ENCODE measurements around the gene SARDH. TPM values are rescaled to one million over a fixed set of nuclear protein-coding genes. Genes with fewer than 3 reads are reported as not detected.

Gene SARDH
- total RNA-seq, 2 donors from 2014 or later = 2.7 to 2.8 TPM

GRCh38 chr9:133701981-133702797 is 36.0 kb downstream of the SARDH start:
- Mint-ChIP-seq H3K9me3 (no peaks in the 10 kb centered on the region), H3K4me3 (peak overlapping the region; percentile 76), H3K4me1 (peaks cover 15% of the 10 kb centered on the region), H3K27me3 (no peaks in the 10 kb centered on the region), H3K36me3 (ENCODE audit: low read depth) (no peaks in the 10 kb centered on the region), H3K27ac (peak overlapping the region; percentile 82)
- peak; percentile 91 for ATAC-seq (replicated peaks)

- H3K36me3 Mint-ChIP-seq (ENCODE audit: low read depth) = no peaks in the 10 kb centered on the region
- H3K27ac Mint-ChIP-seq = peak overlapping the region; percentile 82
- H3K4me1 Mint-ChIP-seq = peaks cover 15% of the 10 kb centered on the region
- no peaks in the 10 kb centered on the region for H3K9me3 Mint-ChIP-seq
- peak overlapping the region; percentile 76 for H3K4me3 Mint-ChIP-seq
- H3K27me3 Mint-ChIP-seq = no peaks in the 10 kb centered on the region
- ATAC-seq (replicated peaks) = peak; percentile 59
These were observed 36.7 kb downstream of the SARDH start for GRCh38 chr9:133701321-133701980.

- ATAC-seq (replicated peaks) = peak; percentile 22
- H3K4me1 Mint-ChIP-seq = peaks cover 15% of the 10 kb centered on the region
These were observed 37.3 kb downstream of the SARDH start for GRCh38 chr9:133700819-133701320.

GRCh38 chr9:133699546-133699945 is 38.6 kb downstream of the SARDH start:
- Mint-ChIP-seq H3K4me1 (peaks cover 15% of the 10 kb centered on the region), H3K27me3 (no peaks in the 10 kb centered on the region), H3K36me3 (ENCODE audit: low read depth) (no peaks in the 10 kb centered on the region), H3K9me3 (no peaks in the 10 kb centered on the region), H3K4me3 (peak overlapping the region; percentile 11), H3K27ac (no peak overlapping the region)
- no peak for ATAC-seq (replicated peaks)

More at GRCh38 chr9:133700819-133701320, 37.3 kb downstream of the SARDH start:
- Mint-ChIP-seq H3K27ac (peak overlapping the region; percentile 82), H3K27me3 (no peaks in the 10 kb centered on the region), H3K9me3 (no peaks in the 10 kb centered on the region), H3K4me3 (peak overlapping the region; percentile 76), H3K36me3 (ENCODE audit: low read depth) (no peaks in the 10 kb centered on the region)

GRCh38 chr9:133696071-133696472 is 42.1 kb downstream of the SARDH start:
- Mint-ChIP-seq H3K4me1 (peaks cover 15% of the 10 kb centered on the region), H3K27me3 (no peaks in the 10 kb centered on the region), H3K4me3 (no peak overlapping the region), H3K36me3 (ENCODE audit: low read depth) (no peaks in the 10 kb centered on the region), H3K9me3 (no peaks in the 10 kb centered on the region), H3K27ac (no peak overlapping the region)
- no peak for ATAC-seq (replicated peaks)

- no peaks in the 10 kb centered on the region for H3K27me3 Mint-ChIP-seq
- no peak for ATAC-seq (replicated peaks)
- peaks cover 8% of the 10 kb centered on the region for H3K4me1 Mint-ChIP-seq
- no peaks in the 10 kb centered on the region for H3K9me3 Mint-ChIP-seq
- H3K4me3 Mint-ChIP-seq = no peak overlapping the region
- H3K27ac Mint-ChIP-seq = peak overlapping the region; percentile 33
- no peaks in the 10 kb centered on the region for H3K36me3 Mint-ChIP-seq (ENCODE audit: low read depth)
These were observed 43.5 kb downstream of the SARDH start for GRCh38 chr9:133694686-133695085.

GRCh38 chr9:133693703-133694529 is 44.2 kb downstream of the SARDH start:
- ATAC-seq (replicated peaks) = no peak
- peaks cover 8% of the 10 kb centered on the region for H3K4me1 Mint-ChIP-seq

GRCh38 chr9:133693116-133693515 is 45.0 kb downstream of the SARDH start:
- Mint-ChIP-seq H3K27ac (no peak overlapping the region), H3K9me3 (no peaks in the 10 kb centered on the region), H3K4me3 (no peak overlapping the region), H3K36me3 (ENCODE audit: low read depth) (no peaks in the 10 kb centered on the region), H3K4me1 (no peaks in the 10 kb centered on the region), H3K27me3 (no peaks in the 10 kb centered on the region)
- ATAC-seq (replicated peaks) = no peak

More at GRCh38 chr9:133693703-133694529, 44.2 kb downstream of the SARDH start:
- H3K36me3 Mint-ChIP-seq (ENCODE audit: low read depth) = no peaks in the 10 kb centered on the region
- H3K4me3 Mint-ChIP-seq = no peak overlapping the region
- no peak overlapping the region for H3K27ac Mint-ChIP-seq
- no peaks in the 10 kb centered on the region for H3K27me3 Mint-ChIP-seq
- no peaks in the 10 kb centered on the region for H3K9me3 Mint-ChIP-seq

GRCh38 chr9:133692364-133692985 is 45.7 kb downstream of the SARDH start:
- no peak for ATAC-seq (replicated peaks)
- Mint-ChIP-seq H3K27me3 (no peaks in the 10 kb centered on the region), H3K4me3 (no peak overlapping the region), H3K4me1 (no peaks in the 10 kb centered on the region), H3K36me3 (ENCODE audit: low read depth) (no peaks in the 10 kb centered on the region), H3K9me3 (no peaks in the 10 kb centered on the region), H3K27ac (peak overlapping the region; percentile 30)

- H3K4me3 Mint-ChIP-seq = no peak overlapping the region
- peak; percentile 78 for ATAC-seq (replicated peaks)
- no peaks in the 10 kb centered on the region for H3K36me3 Mint-ChIP-seq (ENCODE audit: low read depth)
These were observed 46.4 kb downstream of the SARDH start for GRCh38 chr9:133691626-133692363.

GRCh38 chr9:133691191-133691590 is 47.0 kb downstream of the SARDH start:
- Mint-ChIP-seq H3K9me3 (no peaks in the 10 kb centered on the region), H3K4me3 (no peak overlapping the region), H3K36me3 (ENCODE audit: low read depth) (no peaks in the 10 kb centered on the region), H3K4me1 (no peaks in the 10 kb centered on the region), H3K27me3 (no peaks in the 10 kb centered on the region), H3K27ac (no peak overlapping the region)
- no peak for ATAC-seq (replicated peaks)

More at GRCh38 chr9:133691626-133692363, 46.4 kb downstream of the SARDH start:
- H3K9me3 Mint-ChIP-seq = no peaks in the 10 kb centered on the region
- H3K27me3 Mint-ChIP-seq = no peaks in the 10 kb centered on the region
- no peaks in the 10 kb centered on the region for H3K4me1 Mint-ChIP-seq
- H3K27ac Mint-ChIP-seq = peak overlapping the region; percentile 30

GRCh38 chr9:133690081-133690561 is 48.0 kb downstream of the SARDH start:
- Mint-ChIP-seq H3K27me3 (no peaks in the 10 kb centered on the region), H3K4me1 (no peaks in the 10 kb centered on the region), H3K4me3 (no peak overlapping the region), H3K9me3 (no peaks in the 10 kb centered on the region), H3K27ac (no peak overlapping the region), H3K36me3 (ENCODE audit: low read depth) (no peaks in the 10 kb centered on the region)
- no peak for ATAC-seq (replicated peaks)

GRCh38 chr9:133689151-133689763 is 48.9 kb downstream of the SARDH start:
- H3K27me3 Mint-ChIP-seq = no peaks in the 10 kb centered on the region
- H3K27ac Mint-ChIP-seq = no peak overlapping the region
- H3K9me3 Mint-ChIP-seq = no peaks in the 10 kb centered on the region
- H3K4me1 Mint-ChIP-seq = no peaks in the 10 kb centered on the region
- H3K36me3 Mint-ChIP-seq (ENCODE audit: low read depth) = no peaks in the 10 kb centered on the region
- ATAC-seq (replicated peaks) = no peak
- H3K4me3 Mint-ChIP-seq = no peak overlapping the region
